HFF-Myc (cell line): ENCODE data around the gene SLC6A11.

ENCODE experiments used
- DNase-seq: peaks from one replicate; pipeline ENCODE4 v3.0.0-alpha.2; 2011; ENCODE audit warnings: low read depth; ENCODE audit errors: extremely low read depth
- H3K4me3 ChIP-seq: replicated peaks from 2 replicates; pipeline ENCODE4 v1.5.1; 2011; ENCODE audit warnings: low read depth, mild to moderate bottlenecking, control low read depth, low read length
- CTCF ChIP-seq: IDR thresholded peaks from 2 replicates; pipeline ENCODE4 v1.5.1; 2012; ENCODE audit warnings: mild to moderate bottlenecking, low read depth, low read length, control low read depth; ENCODE audit errors: missing control alignments

Gene SLC6A11

GRCh38 chr3:10982782-10983181 is 166.8 kb downstream of the SLC6A11 start:
- TF ChIP-seq CTCF, result no peak
- no peak overlapping the region for H3K4me3 ChIP-seq
- no peak for DNase-seq

- DNase-seq, result peak; percentile 9
- H3K4me3 ChIP-seq, result no peak overlapping the region
- peak; percentile 88 for TF ChIP-seq CTCF
These were observed 167.3 kb downstream of the SLC6A11 start for GRCh38 chr3:10983219-10983916.

- H3K4me3 ChIP-seq, result no peak overlapping the region
- no peak for DNase-seq
- no peak for TF ChIP-seq CTCF
These were observed 168.4 kb downstream of the SLC6A11 start for GRCh38 chr3:10984371-10984896.

- H3K4me3 ChIP-seq, result no peak overlapping the region
- TF ChIP-seq CTCF, result no peak
- no peak for DNase-seq
These were observed 169.2 kb downstream of the SLC6A11 start for GRCh38 chr3:10985181-10985580.

- DNase-seq, result no peak
- no peak overlapping the region for H3K4me3 ChIP-seq
- no peak for TF ChIP-seq CTCF
These were observed 170.6 kb downstream of the SLC6A11 start for GRCh38 chr3:10986592-10986991.

- H3K4me3 ChIP-seq, result no peak overlapping the region
- DNase-seq, result no peak
- TF ChIP-seq CTCF, result no peak
These were observed 172.1 kb downstream of the SLC6A11 start for GRCh38 chr3:10988001-10988665.
